Peyer's patch (tissue), 4 donors: ENCODE data around the gene ZNF362.

ENCODE experiments used
- CTCF ChIP-seq, 6 experiments: fragments of 450-650 bp in 4 of 6; fragments of 200-600 bp in 2 of 6; sonication (generic) in 1 of 6; IDR thresholded peaks; one replicate each; pipeline ENCODE4 v1.5.1; 2017 to 2019; ENCODE audit warnings: antibody characterized with exemption in 6 of 6, mild to moderate bottlenecking in 3 of 6, moderate library complexity in 1 of 6
- POLR2A ChIP-seq, 2 donors: fragments of 450-650 bp; IDR thresholded peaks; one replicate each; pipeline ENCODE4 v1.5.1; 2017; ENCODE audit warnings: antibody characterized with exemption in 2 of 2, mild to moderate bottlenecking in 2 of 2, moderate library complexity in 2 of 2

GRCh38 chr1:33270808-33271465 lies 14.6 kb downstream of the ZNF362 start:
- TF ChIP-seq CTCF (IDR thresholded peaks at IDR 0.05) (no peak), POLR2A (IDR thresholded peaks at IDR 0.05) (no peak)
